Measurements from ENCODE around the gene ACIN1.

ACIN1 gene

DNA sequence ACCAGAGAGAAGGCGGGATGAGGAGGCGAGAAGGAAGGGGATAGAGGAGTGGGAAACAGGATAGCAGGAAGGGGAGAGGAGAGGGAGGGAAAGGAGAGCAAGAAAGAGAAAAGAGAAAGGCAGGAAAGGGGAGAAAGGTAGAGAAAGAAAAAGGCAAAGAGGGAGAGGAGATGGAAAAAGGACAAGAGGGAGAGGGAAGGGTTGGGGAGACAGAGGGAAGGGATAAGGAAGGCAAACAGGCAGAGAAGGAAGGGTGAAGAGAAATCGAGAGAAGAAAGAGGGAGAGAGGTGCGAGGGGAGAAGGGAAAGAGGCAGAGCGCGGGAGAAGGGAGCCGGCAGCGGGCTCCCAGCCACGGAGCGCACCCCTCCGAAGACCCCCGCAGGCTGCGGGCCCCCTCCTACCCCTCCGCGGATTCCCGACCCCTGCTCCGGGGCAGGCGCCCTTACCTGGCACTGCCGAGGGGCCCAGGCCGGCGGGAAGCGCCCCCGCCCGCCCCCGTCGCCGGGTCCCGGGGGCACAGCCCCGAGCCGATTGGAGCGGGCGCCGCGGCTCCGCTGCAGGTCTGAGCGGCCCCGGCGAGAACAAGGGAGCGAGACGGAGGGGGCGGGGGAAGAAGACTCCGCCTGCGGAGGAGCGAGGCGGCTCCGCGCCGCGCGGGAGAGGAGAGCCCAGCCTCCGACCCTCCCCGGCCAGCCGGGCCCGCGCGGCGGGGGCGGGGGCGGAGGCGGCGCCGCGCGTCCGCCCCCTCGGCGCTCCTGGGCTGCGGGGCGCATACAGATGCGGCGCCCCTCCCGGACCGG lies 37.8 kb downstream of the ACIN1 start, which contains the start of gene CDH24:
TSS of gene CDH24 (minus strand) at position 565 of the 801 bp plus-strand sequence. CDS start 1,787 bp downstream, outside the sequence.
- no peak for DNase-seq

DNA sequence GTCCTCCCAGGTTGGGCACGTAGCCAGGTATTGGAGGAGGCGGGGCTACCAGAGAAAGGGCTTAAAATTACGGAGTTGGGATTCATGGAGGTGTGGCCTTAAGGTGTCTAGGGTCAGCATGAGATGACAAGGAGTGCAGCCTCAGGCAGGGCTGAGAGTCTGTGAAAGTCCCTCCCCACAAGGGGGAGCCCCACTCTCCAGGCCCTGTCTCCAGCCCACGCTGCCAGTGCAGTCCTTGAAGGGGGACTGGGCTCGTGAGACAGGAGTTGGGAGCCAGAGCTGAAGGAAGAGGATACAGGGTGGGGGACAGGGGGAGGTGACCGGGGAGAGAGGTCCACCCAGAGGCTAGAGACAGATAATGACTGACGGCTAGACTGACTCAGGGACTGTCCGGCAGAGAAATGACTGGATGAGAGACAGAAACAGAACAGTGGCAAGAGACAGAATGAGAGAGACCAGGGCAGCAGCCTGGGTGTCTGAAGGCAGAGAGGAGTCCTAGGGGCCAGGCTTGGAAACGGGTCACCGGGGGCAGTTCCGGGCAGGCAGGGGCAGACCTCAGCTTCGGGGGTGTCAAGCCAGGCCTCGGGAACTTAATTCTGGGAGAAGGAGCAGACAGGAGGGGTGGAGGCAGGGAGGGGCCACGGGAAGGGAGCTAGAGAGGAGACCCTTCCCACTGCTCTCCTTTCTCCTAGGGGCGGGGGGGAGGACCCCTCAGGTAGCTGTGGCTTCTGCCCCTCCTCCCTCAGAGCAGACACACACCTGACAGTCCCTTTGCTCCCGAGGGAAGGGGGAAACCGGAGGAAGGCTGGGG lies 38.6 kb downstream of the ACIN1 start:
- no peak for DNase-seq

DNA sequence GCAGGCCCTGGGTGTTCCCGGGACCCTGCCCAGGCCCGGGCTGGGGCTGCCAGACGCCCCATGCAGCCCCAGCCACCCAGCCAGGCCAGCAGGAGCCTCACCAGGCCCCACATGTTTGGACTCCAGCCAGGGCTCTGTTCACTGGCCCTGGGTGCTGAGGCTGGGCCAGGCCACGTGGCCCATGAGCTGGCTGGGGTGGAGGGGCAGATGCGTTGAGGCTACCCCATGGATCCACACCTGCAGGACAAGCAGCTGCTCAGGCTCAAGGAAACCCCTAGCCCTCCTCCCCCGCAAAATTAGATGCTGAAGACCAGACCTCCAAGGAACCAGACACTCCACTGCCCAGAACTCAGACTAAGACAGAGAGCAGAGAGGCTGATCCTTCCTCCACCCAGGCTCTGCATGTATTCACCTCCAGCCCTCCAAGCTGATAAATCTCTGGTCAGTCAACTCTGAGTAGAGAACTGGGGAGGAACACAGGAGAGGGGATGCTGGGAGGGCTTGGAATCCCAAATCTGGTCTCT lies 39.3 kb downstream of the ACIN1 start:
- DNase-seq: no peak

DNA sequence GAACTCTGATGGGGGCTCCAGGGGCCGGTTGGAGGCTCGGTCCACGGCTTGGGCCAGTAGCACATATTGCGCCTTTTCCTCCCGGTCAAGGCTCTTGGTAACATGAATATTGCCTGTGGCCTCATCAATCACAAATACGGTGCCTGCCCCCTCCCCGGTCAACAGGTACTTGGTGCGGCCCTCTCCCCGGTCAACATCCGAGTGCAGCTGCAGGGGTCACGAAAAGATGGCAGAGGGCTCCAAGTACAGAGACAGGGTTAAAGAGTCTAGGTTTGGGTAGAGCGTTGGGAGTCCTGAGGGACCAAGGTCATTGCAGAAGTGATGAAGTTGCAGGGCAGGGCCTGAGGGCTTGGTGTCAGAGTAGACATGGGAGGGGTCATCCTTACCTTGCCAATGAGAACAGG lies 39.8 kb downstream of the ACIN1 start:
- DNase-seq: no peak

DNA sequence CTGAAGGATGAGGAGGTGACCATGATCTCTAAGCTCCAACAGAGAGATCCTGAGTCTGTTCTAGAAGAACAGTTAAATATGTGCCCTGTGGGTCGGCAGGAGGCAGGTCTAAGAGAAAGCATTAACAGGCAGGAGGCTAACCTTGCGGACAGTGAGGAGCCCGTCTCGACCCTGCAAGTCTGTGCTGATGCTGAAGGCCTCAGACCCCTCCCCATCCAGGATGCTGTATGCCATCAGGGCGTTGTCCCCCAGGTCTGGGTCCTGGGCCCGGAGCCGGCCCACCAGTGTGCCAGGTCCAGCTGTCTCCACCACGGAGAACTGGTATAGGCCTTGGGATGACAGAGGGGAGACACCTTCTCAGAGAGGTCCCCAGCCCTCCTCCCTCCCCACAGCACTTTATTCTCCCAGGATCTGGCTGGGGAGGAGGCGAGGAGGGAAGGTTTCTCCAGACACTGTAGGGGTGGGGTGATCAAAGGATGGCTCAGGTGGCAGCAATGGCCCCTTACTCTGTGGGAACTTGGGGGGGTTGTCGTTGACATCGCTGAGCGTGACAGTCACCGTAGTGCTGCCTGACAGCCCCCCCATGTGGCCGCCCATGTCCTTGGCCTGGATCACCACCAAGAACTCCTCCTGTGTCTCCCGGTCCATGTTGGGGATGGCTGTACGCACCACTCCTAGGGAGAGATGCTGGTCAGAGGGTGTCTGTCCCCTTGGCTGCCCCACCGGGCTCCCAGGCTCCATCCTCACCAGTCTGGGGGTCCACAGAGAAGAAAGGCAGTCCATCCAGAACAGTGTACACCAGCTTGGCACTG lies 40.7 kb downstream of the ACIN1 start:
- no peak for DNase-seq

DNA sequence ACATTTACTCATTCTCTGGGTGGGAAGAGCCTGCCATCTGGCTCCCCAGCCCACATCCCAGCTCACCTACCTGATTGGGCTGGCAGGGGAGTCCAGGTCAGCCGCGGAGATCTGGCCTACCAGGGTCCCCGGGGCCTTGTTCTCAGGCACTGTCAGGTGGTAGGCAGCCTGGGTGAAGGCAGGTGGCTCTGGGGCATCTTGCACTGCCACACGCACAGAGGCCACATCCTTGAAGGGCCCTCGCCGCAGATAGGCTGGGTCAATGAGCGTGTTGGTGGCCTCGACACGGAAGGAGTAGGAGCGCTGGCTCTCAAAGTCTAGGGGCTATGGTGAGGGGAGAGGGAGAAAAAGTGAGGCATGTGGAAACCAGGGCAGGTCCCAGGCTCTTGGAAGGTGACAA lies 41.5 kb downstream of the ACIN1 start:
- no peak for DNase-seq

DNA sequence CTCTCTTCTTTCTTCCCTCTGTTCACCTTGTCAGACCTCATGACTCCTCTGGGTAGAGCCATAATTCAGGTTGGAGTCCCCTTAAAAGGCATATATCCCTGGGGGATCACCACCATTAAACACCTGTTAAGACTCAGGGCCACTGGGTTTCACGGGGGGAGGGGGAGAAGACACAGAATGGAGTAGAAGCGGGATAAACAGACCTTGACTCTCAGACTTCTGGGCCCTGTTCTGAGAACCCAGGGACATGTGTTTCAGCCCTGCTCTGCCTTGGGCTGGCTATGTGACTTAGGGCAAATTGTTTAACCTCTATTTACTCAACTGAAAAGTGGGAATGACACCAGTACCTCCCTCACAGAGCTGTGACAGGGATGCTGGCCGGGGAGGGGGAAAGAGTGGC lies 42.3 kb downstream of the ACIN1 start:
- no peak for DNase-seq

DNA sequence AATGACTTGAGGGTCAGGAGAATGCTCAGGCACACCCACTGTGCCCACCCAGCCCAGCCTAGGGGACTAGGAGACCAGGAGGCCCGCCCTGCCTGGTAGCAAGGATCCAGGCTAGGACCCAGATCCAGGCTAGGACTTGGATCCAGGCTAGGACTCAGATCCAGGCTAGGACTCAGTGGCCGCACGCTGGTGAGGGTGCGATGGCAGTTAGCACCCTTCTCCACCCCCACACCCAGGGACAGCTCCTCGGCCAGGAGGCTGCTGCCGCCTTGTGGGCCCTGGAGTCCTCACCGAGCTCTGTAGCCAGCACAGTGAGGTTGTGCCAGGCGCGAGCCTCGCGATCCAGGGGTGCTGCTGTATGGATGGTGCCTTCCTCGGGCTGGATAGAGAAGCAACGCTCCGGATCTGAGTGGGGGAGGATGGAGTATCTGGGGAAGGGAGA lies 42.7 kb downstream of the ACIN1 start:
- no peak for DNase-seq

DNA sequence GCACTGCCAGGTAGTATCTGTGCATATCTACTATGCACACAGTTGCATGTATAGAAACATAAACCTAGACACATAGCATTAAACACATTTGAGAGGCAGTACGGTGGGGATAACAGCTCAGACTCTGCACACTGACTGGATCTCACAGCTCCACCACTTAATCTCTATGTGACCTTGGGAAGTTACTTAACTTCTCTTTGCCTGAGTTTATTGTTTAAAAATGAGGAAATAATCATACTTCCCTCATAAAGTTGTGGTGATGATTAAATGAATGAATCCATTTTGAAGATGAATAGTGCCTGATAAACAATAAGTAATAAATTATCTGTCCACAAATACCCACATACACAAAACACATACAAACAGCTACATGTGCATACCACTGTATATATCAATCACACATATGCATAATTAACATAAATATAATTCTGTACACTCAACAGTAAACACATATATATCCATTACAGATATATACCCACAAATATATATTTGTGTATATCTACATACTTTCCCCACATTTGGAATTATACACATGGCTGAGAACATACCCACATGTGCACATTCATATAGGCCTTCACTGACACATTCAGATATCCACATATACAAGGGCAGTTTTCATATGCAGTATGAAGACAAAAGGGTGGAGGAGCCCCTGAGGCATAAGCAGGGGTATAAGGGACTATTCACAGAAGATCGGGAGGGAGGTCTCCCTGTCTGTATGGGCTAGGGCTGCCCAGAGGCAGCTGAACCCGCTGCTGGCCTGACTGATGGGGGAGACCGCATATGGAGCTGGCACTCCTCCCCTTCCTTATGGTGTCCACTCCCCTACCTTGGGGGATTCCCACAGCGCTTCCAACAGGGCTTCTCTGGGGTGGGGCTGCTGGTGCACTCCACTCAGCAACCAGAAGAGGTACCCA lies 43.5 kb downstream of the ACIN1 start:
- DNase-seq: no peak

DNA sequence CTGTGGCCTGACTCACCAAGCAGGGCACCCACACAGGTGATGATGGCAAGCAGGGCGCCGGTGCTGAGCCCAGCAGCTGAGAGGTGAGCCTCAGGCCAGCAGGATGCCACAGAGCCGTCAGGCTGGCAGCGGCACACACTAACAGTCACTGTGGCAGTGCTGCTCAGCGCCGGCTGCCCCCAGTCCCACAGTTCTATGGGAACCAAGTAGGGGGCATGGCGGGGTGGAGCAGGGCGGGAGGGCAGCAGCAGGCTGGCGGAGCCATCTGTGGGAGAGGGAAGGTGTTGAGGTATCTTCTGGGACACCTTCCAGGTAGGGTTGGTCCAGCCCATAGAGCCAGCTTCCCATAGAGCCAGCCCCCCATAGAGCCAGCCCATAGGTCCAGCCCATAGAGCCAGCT lies 45.9 kb downstream of the ACIN1 start:
- no peak for DNase-seq

DNA sequence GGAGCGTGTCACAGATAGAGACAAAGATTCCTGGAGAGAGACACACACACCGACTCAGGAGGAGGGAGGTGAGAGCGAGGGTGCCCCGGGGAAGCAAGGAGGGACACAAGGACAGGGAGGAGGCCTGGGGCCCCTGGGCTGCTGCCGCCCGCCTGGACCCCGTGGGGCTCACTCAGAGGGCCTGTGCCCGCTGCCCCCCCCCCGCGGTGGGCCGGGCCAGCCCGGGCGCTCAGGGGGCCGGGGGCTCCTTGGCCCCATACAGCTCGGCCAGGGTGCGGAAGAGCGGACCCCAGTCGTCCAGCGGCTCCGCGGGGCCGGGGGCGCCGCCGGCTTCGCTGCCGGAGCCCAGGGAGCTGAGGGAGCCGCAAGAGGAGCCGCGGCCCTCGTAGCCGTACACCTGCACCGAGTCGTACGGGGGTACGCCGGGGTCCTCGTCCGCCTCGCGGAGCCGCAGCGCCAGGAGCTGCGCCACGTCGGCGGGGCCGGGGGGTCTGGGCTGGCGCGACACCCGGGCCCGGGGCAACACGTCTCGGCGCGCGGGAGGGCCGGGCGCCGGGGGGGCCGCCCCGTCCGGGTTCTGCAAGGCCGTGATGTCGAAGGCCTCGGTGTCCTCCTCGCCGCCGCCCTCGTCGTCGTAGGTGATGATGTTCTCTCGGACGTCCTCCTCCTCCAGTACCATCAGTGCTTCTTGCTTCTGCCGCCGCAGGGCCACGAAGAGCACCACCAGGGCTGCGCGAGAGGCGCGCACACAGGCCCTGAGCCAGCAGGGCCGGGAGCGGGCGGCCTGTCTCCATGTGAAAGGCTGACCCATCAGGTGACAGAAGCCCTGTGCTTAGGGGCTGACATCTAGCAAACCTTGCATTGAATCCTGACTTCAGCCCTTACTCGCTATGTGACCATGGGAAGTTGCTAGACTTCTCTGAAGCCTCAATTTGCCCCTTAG lies 46.9 kb downstream of the ACIN1 start:
- no peak for DNase-seq

DNA sequence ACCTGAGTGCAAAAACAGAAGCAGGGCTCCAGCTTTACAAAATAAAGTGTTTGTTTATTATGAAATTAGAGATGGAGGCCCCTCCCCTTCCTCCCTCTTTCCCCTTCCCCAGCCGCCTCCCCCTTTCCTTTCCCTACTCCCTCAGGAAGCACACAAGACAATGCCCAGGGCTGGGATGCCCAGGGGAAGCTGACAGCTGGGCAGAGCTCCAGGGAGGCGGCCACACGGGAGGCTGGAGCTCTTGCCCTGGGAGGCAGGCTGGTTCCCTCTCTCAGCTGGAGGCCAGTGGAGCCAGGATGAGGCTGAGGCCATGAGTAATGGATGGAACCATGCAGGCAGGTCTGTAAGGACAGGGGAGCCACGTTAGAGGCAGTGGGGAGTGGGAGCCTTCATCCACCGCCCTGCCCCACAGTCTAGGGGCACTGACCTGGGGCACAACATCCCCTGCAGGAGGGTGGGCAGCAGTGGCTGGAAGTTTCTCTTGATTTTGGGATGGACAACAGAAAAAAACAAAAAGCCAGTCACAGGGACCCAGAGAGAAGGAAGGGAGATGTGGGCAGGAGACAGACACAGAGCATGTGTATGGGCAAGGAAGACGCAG lies 47.8 kb downstream of the ACIN1 start:
- DNase-seq: no peak

DNA sequence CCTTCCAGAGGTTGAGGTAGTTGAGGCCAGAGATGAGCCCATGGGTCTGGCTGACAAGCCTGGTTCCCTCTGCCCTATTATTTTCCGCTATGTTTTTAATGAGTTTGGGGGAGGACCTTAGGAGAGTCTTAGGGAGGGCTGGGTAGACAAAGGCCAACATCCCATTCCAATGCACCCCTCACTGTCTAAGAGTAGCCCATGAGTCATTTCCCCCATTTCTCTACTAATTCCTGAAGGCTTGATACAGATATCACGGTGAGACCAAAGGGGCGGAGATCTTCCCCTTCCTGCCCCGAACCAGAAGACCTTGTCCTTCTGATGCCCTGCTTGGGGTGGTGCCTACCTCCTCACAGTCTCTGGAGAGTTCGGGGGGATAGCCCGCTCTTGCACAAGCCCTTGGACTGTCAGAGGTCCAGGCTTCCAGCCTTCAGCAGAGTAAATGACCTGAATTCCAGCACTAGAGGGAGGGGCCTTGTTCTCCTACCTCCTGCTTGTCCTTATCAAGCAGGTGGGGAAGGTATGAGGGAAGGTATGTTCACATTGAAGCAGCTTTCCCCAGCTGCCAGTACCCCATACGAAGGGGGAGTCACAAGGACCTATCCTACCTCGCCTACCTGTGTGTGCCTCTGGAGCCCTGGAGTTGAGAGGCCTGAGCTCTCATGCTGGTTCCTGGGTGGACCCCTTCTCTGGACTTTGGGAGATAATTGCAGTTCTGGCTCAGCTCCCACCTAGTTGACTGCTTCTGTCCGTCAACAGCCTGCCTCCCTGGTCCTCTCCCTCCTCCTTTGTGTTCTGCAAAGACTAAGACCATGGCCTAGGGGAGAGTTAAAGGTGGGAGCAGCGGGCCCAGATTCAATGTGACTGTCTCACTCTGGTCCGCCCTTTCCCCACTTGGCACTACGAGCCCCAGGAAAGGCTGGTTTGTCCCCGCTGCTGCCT lies 49.2 kb downstream of the ACIN1 start:
- no peak for DNase-seq

DNA sequence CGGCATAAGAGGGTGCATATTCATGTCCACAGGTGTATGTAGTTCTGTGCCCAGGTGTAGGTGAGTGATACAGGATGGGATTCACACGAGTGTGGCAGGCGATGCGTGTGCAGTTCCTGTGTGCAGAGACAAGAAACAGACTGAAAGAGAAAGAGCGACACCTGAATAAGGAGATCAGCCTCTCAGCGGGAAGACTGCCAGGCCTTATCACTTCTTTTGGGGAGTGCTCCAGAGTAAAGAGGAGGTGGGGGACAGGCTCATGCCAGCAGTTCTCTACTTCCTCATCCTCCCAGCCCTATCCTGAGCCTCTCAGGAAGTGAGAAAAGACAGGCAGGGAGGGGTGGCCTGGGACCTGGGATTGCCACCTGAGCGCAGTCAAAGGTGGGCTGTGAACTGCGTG lies 50.1 kb downstream of the ACIN1 start:
- no peak for DNase-seq

DNA sequence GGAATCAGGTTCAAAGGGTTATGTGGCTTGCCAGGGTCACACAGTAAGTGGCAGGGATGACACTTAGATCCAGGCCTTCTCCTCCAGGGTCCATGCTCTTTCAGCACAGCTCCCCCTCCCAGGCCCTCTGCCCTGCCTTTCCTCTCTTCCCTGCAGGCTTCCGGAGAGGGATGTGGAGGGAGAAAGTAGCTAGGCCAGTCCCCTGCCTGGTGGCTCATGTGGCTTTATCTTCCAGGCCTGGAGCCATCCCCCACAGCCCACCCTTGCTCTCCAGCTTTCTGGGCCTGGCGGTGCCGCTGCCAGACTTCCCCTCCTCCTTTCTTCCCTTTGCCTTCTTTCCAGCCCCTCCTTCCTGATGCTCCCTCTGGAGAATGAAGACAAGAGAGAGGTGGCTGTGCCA lies 51.2 kb downstream of the ACIN1 start:
- DNase-seq: no peak

DNA sequence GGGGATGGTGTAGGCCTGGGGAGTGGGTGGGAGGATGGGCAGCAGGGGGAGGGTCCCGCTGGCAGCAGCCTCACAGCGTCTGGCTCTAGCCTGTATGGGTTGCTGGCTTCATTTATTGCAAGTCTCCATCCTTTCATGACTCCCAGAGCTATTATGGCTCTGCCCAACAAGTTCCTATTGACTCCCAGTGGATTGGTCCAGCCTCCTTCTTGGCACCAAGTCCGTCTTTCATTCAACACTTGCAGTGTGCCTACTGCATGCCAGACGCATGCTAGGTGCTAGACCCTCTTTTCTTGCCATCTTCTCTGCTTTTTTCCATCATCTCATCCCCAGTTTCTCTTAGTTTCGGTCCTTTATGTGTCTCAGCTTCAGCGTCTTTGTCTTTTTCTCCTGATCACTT lies 51.8 kb downstream of the ACIN1 start:
- DNase-seq: no peak

DNA sequence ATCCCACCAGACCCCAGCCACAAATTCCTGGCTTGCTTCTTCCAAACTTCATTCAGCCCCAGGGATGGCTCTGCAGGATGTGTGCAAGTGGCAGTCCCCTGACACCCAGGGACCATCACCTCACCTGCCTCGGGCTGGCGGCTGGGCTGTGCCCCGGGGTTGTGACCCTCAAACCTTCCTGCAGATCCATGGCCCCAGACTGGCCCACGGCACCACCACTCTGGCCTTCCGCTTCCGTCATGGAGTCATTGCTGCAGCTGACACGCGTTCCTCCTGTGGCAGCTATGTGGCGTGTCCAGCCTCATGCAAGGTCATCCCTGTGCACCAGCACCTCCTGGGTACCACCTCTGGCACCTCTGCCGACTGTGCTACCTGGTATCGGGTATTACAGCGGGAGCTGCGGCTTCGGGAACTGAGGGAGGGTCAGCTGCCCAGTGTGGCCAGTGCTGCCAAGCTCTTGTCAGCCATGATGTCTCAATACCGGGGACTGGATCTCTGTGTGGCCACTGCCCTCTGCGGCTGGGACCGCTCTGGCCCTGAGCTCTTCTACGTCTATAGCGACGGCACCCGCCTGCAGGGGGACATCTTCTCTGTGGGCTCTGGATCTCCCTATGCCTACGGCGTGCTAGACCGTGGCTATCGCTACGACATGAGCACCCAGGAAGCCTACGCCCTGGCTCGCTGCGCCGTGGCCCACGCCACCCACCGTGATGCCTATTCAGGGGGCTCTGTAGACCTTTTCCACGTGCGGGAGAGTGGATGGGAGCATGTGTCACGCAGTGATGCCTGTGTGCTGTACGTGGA lies 52.6 kb downstream of the ACIN1 start, which contains the start of gene PSMB11:
TSS of gene PSMB11 (plus strand) at position 51 of the 804 bp plus-strand sequence. CDS start at position 65, 14 bp downstream.
- DNase-seq: no peak

DNA sequence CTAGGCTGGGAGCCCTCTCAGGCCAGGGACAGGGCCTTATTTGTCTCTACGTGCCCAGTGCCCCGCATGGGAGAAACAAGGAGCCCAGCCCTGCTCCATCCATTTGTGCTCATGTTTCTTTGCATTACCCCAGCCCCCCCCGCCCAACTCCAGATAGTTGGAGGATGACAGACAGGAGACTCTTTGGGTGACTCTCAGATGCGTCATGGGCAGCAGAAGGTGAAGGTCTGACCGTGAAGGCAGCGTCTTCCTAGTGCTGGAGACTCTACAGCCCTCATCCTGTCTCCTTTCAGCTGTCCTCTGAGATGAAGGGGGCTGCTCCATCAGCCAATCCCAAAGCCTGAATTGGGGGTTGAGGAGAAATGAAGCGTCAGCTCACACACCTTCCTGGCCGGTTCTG lies 53.2 kb downstream of the ACIN1 start:
- DNase-seq: no peak
